Stimulated activated CD8-positive, alpha-beta memory T cell treated with anti-CD3 and anti-CD28 coated beads, Interleukin-12 subunit alpha, Interleukin-12 subunit beta, amount 100 ng/mL, for 4 hours (primary cell): ENCODE data around the gene CTTNBP2NL.
"Not testable (repeated sequence)": the region's sequence is repeated elsewhere in the genome, so short reads cannot be mapped to it uniquely, and the experiment has no call there.

Source experiments
- DNase-seq: peaks from one replicate; pipeline ENCODE4 v3.0.0-alpha.2; 2020; ENCODE audit warnings: low read depth

The CTTNBP2NL gene

GRCh38 chr1:112423666-112424065 is 27.7 kb downstream of the CTTNBP2NL start:
- not testable (repeated sequence) for DNase-seq

- DNase-seq = no peak
These were observed 33.7 kb downstream of the CTTNBP2NL start for GRCh38 chr1:112429749-112430148.

GRCh38 chr1:112431038-112431437 is 35.0 kb downstream of the CTTNBP2NL start:
- DNase-seq = no peak

- no peak for DNase-seq
These were observed 39.4 kb downstream of the CTTNBP2NL start for GRCh38 chr1:112435448-112435847.

- DNase-seq = no peak
These were observed 40.6 kb downstream of the CTTNBP2NL start for GRCh38 chr1:112436384-112437156.

- DNase-seq = not testable (repeated sequence)
These were observed 42.1 kb downstream of the CTTNBP2NL start for GRCh38 chr1:112438156-112438555.

- DNase-seq = no peak
These were observed 43.6 kb downstream of the CTTNBP2NL start for GRCh38 chr1:112439592-112439991.

- no peak for DNase-seq
These were observed 44.6 kb downstream of the CTTNBP2NL start for GRCh38 chr1:112440574-112440973.

GRCh38 chr1:112444269-112444668 is 48.3 kb downstream of the CTTNBP2NL start:
- no peak for DNase-seq

GRCh38 chr1:112445596-112445995 is 49.6 kb downstream of the CTTNBP2NL start:
- DNase-seq = no peak

- DNase-seq = no peak
These were observed 50.4 kb downstream of the CTTNBP2NL start for GRCh38 chr1:112446411-112446810.

- DNase-seq = no peak
These were observed 53.1 kb downstream of the CTTNBP2NL start for GRCh38 chr1:112448904-112449629.

GRCh38 chr1:112449630-112449983 is 53.6 kb downstream of the CTTNBP2NL start:
- DNase-seq = no peak

GRCh38 chr1:112450773-112451172 is 54.8 kb downstream of the CTTNBP2NL start:
- no peak for DNase-seq

GRCh38 chr1:112451301-112451700 is 55.3 kb downstream of the CTTNBP2NL start:
- DNase-seq = not testable (repeated sequence)

- no peak for DNase-seq
These were observed 57.9 kb downstream of the CTTNBP2NL start for GRCh38 chr1:112453876-112454275.

- DNase-seq = no peak
These were observed 58.3 kb downstream of the CTTNBP2NL start for GRCh38 chr1:112454316-112454715.

- DNase-seq = no peak
These were observed 61.2 kb downstream of the CTTNBP2NL start for GRCh38 chr1:112457241-112457640.

GRCh38 chr1:112457955-112458354 is 61.9 kb downstream of the CTTNBP2NL start:
- no peak for DNase-seq

GRCh38 chr1:112458756-112459155 is 62.7 kb downstream of the CTTNBP2NL start:
- no peak for DNase-seq

GRCh38 chr1:112460615-112461014 is 64.6 kb downstream of the CTTNBP2NL start:
- no peak for DNase-seq

- no peak for DNase-seq
These were observed 65.3 kb downstream of the CTTNBP2NL start for GRCh38 chr1:112461200-112461871.

GRCh38 chr1:112462953-112463279 is 66.9 kb downstream of the CTTNBP2NL start:
- DNase-seq = no peak
